ENCODE measurements around the gene N4BP3. TPM values are rescaled to one million over a fixed set of nuclear protein-coding genes. Genes with fewer than 3 reads are reported as not detected.

Gene N4BP3
- polyA plus RNA-seq, 3 donors, result 0.01 TPM; not detected in 2

DNA sequence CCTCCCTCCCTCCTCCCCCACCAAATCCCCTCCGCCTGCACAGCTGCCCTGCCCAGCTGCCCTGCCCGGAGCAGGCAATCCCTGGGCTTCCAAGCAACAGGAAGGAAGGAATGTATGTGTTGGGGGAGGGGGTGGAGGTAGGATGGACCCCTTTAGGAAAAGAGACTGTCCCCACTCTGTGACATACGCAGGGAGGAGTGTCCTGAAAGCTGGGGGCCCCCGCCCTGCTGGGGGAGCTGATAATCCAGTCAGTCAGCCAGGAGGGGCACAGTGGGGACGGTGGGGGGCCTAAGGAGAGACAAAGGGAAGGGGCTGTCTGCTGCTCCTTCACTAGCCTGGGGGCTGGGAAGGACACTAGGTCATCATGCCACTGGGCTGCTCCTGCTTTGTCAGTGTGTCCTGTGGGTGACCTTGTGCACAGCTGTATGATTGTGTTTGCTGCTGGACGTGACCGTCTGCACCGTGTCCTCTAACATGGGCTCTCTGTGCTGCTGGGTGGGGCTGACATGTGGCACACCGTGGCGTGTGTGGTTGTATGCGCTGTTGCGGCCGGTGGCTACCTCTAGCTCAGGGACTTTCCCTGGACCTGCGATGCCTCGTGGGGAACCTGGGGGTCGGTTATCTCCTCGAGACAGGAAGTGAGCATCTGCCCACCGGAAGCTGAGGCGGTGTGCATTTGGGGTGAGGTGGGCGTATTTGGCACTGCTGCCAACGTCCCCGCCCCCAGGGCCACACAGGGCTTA, 3.0 kb downstream of the N4BP3 start:
- Mint-ChIP-seq H3K9me3 (peaks cover 0 to 31% (median 11%) of the 10 kb centered on the region in 7 donors), H3K27ac (no peak overlapping the region), H3K4me3 (peak overlapping the region in 1 of 2 donors; percentile 79), H3K4me1 (peaks cover 24% of the 10 kb centered on the region), H3K36me3 (no peaks in the 10 kb centered on the region), H3K27me3 (ENCODE audit: low read depth in 3 of 3) (peaks cover 63 to 81% (median 69%) of the 10 kb centered on the region in 3 donors)
- H3K4me1 ChIP-seq (ENCODE audit: control insufficient read depth in 1 of 2, insufficient read depth in 2 of 2, low read length in 2 of 2), result peaks cover 3 to 17% of the 10 kb centered on the region in 2 donors
- intact Hi-C loops (cut with micrococcal nuclease), result no loop called here
- no peaks in the 10 kb centered on the region for H3K36me3 ChIP-seq (replicated peaks in 1 of 2; ENCODE audit: control insufficient read depth in 1 of 2, insufficient read depth in 2 of 2, low read length in 2 of 2)
- TF ChIP-seq, protein P1, sequence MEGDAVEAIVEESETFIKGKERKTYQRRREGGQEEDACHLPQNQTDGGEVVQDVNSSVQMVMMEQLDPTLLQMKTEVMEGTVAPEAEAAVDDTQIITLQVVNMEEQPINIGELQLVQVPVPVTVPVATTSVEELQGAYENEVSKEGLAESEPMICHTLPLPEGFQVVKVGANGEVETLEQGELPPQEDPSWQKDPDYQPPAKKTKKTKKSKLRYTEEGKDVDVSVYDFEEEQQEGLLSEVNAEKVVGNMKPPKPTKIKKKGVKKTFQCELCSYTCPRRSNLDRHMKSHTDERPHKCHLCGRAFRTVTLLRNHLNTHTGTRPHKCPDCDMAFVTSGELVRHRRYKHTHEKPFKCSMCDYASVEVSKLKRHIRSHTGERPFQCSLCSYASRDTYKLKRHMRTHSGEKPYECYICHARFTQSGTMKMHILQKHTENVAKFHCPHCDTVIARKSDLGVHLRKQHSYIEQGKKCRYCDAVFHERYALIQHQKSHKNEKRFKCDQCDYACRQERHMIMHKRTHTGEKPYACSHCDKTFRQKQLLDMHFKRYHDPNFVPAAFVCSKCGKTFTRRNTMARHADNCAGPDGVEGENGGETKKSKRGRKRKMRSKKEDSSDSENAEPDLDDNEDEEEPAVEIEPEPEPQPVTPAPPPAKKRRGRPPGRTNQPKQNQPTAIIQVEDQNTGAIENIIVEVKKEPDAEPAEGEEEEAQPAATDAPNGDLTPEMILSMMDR (IDR thresholded peaks at IDR 0.05), result no peak
- H2AFZ ChIP-seq (ENCODE audit: insufficient read depth, low read depth, low read length, poor library complexity, severe bottlenecking), result no peak overlapping the region
- H3K27me3 ChIP-seq (ENCODE audit: control insufficient read depth in 2 of 2, insufficient read depth in 2 of 2, low read length in 2 of 2), result peaks cover 47 to 70% of the 10 kb centered on the region in 2 donors
- H3K4me2 ChIP-seq (replicated peaks; ENCODE audit: extremely low read depth, low read length, poor library complexity, severe bottlenecking), result no peak overlapping the region
- H3K9me3 ChIP-seq (replicated peaks in 1 of 2; ENCODE audit: control insufficient read depth in 1 of 2, insufficient read depth in 1 of 2, low read length in 2 of 2), result peaks cover 3 to 29% of the 10 kb centered on the region in 2 donors
- no peaks in the 10 kb centered on the region for H3K79me2 ChIP-seq (ENCODE audit: insufficient read depth, low read length)
- H3K27ac ChIP-seq (ENCODE audit: low read depth in 1 of 2, low read length in 2 of 2), result no peak overlapping the region
- no peak overlapping the region for H3K9ac ChIP-seq (ENCODE audit: insufficient read depth, low read length, poor library complexity, severe bottlenecking)
- peak in 1 of 3 donors; percentile 25 for DNase-seq
- WGBS (ENCODE audit: insufficient coverage), result 8% methylated on average over 13 of the region's 22 CpGs
- no peaks in the 10 kb centered on the region for H4K20me1 ChIP-seq (ENCODE audit: insufficient read depth, low read length)
- H3K4me3 ChIP-seq (replicated peaks in 1 of 3; ENCODE audit: low read depth in 2 of 3, low read length in 3 of 3), result no peak overlapping the region

DNA sequence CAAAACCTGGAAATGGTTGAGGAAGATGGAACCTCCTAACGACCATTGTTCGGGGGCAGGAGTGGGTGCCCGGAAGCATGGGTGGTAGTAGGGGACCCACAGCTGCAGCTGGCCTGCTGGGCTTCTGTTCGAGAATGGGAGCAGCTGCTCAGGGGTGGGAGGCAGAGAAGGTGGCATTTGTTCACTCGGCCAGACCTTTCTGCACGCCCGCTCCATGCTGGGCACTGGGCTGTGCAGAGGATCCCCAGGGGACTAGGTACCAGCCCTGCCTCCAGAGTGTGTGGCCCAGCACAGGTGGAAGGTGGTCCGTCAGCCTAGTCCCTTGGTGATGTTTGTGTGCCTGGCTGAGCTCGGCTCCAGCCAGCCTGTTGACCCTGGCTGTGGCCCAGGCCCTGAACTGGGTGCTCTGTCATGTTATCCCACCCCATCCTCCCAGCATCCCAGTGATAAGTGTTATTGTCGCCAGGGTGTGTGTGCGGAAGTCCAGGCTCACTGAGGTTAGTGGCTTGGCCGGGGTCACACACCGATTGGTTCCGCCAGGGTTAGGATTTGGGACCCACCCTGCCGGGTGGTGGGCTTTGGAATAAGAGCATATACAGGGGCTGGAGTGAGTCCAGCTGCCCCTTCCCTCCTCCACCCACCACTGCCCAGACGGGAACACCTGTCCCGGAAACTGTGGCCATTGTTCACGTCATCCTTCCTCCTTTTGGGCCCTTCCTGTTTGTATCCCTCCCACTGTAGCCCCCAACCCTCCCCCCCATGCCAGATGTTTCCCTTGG, 4.8 kb downstream of the N4BP3 start:
- DNase-seq, result no peak
- Histone ChIP-seq H3K4me2 (replicated peaks; ENCODE audit: extremely low read depth, low read length, poor library complexity, severe bottlenecking) (no peak overlapping the region), H3K36me3 (replicated peaks in 1 of 2; ENCODE audit: control insufficient read depth in 1 of 2, insufficient read depth in 2 of 2, low read length in 2 of 2) (no peaks in the 10 kb centered on the region), H3K9me3 (replicated peaks in 1 of 2; ENCODE audit: control insufficient read depth in 1 of 2, insufficient read depth in 1 of 2, low read length in 2 of 2) (peaks cover 0 to 20% of the 10 kb centered on the region in 2 donors), H2AFZ (ENCODE audit: insufficient read depth, low read depth, low read length, poor library complexity, severe bottlenecking) (no peak overlapping the region), H3K4me3 (replicated peaks in 1 of 3; ENCODE audit: low read depth in 2 of 3, low read length in 3 of 3) (no peak overlapping the region), H3K79me2 (ENCODE audit: insufficient read depth, low read length) (no peaks in the 10 kb centered on the region), H3K4me1 (ENCODE audit: control insufficient read depth in 1 of 2, insufficient read depth in 2 of 2, low read length in 2 of 2) (peaks cover 3 to 15% of the 10 kb centered on the region in 2 donors), H3K27me3 (ENCODE audit: control insufficient read depth in 2 of 2, insufficient read depth in 2 of 2, low read length in 2 of 2) (peaks cover 30 to 58% of the 10 kb centered on the region in 2 donors), H3K9ac (ENCODE audit: insufficient read depth, low read length, poor library complexity, severe bottlenecking) (no peak overlapping the region), H4K20me1 (ENCODE audit: insufficient read depth, low read length) (no peaks in the 10 kb centered on the region), H3K27ac (ENCODE audit: low read depth in 1 of 2, low read length in 2 of 2) (no peak overlapping the region)
- TF ChIP-seq, protein P1 (IDR thresholded peaks at IDR 0.05), result no peak
- H3K4me3 Mint-ChIP-seq, result no peak overlapping the region
- 58% methylated on average over 11 of the region's 18 CpGs for WGBS (ENCODE audit: insufficient coverage)
- intact Hi-C loops (cut with micrococcal nuclease), result no loop called here
- no peaks in the 10 kb centered on the region for H3K36me3 Mint-ChIP-seq
- H3K4me1 Mint-ChIP-seq, result peaks cover 20% of the 10 kb centered on the region
- peaks cover 52 to 79% (median 56%) of the 10 kb centered on the region in 3 donors for H3K27me3 Mint-ChIP-seq (ENCODE audit: low read depth in 3 of 3)
- H3K27ac Mint-ChIP-seq, result no peak overlapping the region
- peaks cover 0 to 20% (median 3%) of the 10 kb centered on the region in 7 donors for H3K9me3 Mint-ChIP-seq
